Progenitor cell of endocrine pancreas (in vitro differentiated cells): Measurements from ENCODE around the gene PPP2R5C. TPM values are rescaled to one million over a fixed set of nuclear protein-coding genes. Genes with fewer than 3 reads are reported as not detected.
"Not testable (repeated sequence)": the region's sequence is repeated elsewhere in the genome, so short reads cannot be mapped to it uniquely, and the experiment has no call there.

ENCODE experiments used
- DNase-seq: peaks from one replicate; pipeline ENCODE4 v3.0.0; 2021; ENCODE audit warnings: low spot score; ENCODE audit not compliant: unreplicated experiment
- H3K27ac Mint-ChIP-seq: 2 replicates; pipeline ENCODE4 v1.8.0; 2021; ENCODE audit warnings: mild to moderate bottlenecking, moderate library complexity, mixed read lengths
- H3K27me3 Mint-ChIP-seq: 2 replicates; pipeline ENCODE4 v1.8.0; 2021; ENCODE audit warnings: mixed read lengths
- H3K36me3 Mint-ChIP-seq: 2 replicates; pipeline ENCODE4 v1.8.0; 2022; ENCODE audit warnings: mixed read lengths; ENCODE audit not compliant: insufficient read depth
- H3K4me1 Mint-ChIP-seq: 2 replicates; pipeline ENCODE4 v1.8.0; 2021; ENCODE audit warnings: low read depth, mixed read lengths
- H3K4me3 Mint-ChIP-seq: 2 replicates; pipeline ENCODE4 v1.8.0; 2021; ENCODE audit warnings: low read depth, mild to moderate bottlenecking, moderate library complexity, mixed read lengths
- H3K9me3 Mint-ChIP-seq: 2 replicates; pipeline ENCODE4 v1.8.0; 2021; ENCODE audit warnings: low read depth, mixed read lengths
- CTCF ChIP-seq: fragments of 200-600 bp; sonication (generic); IDR thresholded peaks from one replicate; pipeline ENCODE4 v1.5.0; 2021; ENCODE audit warnings: antibody characterized with exemption, mild to moderate bottlenecking; ENCODE audit not compliant: unreplicated experiment
- total RNA-seq: library from RNA; stranded (reverse); gene quantifications from 2 replicates; pipeline ENCODE4 v1.2.1, GENCODE V29; 2021

The PPP2R5C gene
- total RNA-seq, 1 donor from 2014 or later: 120 TPM

- Mint-ChIP-seq H3K9me3 (peaks cover 3% of the 10 kb centered on the region), H3K27me3 (peaks cover 12% of the 10 kb centered on the region), H3K27ac (no peak overlapping the region), H3K4me3 (no peak overlapping the region), H3K4me1 (peaks cover 4% of the 10 kb centered on the region), H3K36me3 (peaks cover 2% of the 10 kb centered on the region)
- no peak for TF ChIP-seq CTCF
- no peak for DNase-seq
These were observed 35.1 kb upstream of the PPP2R5C start for GRCh38 chr14:101726295-101726953.

GRCh38 chr14:101726954-101727302 lies 34.6 kb upstream of the PPP2R5C start:
- Mint-ChIP-seq H3K9me3 (peaks cover 3% of the 10 kb centered on the region), H3K27ac (no peak overlapping the region), H3K27me3 (peaks cover 12% of the 10 kb centered on the region), H3K36me3 (peaks cover 2% of the 10 kb centered on the region), H3K4me1 (peaks cover 5% of the 10 kb centered on the region), H3K4me3 (no peak overlapping the region)
- no peak for DNase-seq
- TF ChIP-seq CTCF: no peak

DNA sequence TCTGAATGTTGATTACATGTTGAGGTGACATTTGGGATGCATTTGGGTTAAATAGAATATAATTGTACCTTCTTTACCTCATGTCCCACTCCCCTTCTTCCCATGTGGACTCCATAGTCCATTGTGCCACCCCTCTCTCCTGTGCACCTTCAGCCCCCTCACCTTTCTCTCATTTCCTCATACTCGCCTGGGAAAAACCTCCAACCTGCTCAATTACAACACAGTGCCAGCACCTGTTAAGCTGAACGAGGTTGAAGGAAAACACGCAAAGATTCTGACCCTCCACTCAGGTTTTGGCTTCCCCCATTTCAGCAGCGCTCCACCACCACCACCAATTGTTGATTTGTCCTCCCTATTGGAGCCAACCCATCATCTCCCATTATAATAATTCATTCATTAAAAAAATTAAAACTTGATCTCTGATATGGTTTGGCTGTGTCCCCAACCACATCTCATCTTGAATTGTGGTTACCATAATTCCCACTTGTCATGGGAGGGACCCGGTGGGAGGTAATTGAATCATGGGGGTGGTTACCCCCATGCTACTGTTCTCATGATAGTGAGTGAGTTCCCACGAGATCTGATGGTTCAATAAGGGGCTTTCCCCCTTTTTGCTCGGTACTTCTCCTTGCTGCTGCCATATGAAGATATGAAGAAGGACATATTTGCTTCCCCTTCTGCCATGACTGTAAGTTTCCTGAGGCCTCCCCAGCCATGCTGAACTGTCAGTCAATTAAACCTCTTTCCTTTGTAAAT lies 33.7 kb upstream of the PPP2R5C start:
- peaks cover 3% of the 10 kb centered on the region for H3K9me3 Mint-ChIP-seq
- no peak for TF ChIP-seq CTCF
- peaks cover 2% of the 10 kb centered on the region for H3K36me3 Mint-ChIP-seq
- no peak overlapping the region for H3K4me3 Mint-ChIP-seq
- peak overlapping the region; percentile 17 for H3K27ac Mint-ChIP-seq
- peaks cover 8% of the 10 kb centered on the region for H3K27me3 Mint-ChIP-seq
- no peak for DNase-seq
- H3K4me1 Mint-ChIP-seq: peaks cover 5% of the 10 kb centered on the region

DNA sequence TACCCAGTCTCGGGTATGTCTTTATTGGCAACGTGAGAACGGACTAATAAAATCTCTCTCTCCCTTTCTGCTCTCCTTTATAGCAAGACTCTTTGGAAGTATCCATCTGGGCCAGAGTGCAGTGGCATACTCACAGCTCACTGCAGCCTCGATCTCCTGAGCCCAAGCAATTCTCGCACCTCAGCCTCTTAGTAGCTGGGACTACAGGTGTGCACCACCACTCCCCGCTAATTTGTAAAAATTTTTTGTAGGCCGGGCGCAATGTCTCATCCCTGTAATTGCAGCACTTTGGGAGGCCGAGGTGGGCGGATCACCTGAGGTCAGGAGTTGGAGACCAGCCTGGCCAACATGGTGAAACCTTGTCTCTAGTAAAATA lies 33.2 kb upstream of the PPP2R5C start:
- Mint-ChIP-seq H3K27ac (no peak overlapping the region), H3K4me3 (no peak overlapping the region)

DNA sequence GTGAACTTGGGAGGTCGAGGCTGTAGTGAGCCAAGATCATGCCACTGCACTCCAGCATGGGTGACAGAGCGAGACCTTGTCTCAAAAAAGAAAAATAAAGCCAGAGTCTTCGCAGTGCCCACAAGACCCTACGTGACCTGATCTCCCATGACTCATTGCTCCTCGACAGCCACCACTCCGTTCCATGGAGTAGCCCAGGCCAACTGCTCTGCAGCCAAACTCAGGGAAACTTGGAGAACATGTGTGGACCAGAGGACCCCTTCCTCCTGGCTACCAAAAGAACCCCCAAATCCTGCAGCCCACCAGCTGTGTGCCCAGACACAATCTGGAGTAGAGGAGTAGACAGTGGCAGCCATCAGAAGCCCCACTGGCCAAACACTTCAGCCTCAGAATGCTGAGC lies 32.1 kb upstream of the PPP2R5C start:
- TF ChIP-seq CTCF: no peak
- Mint-ChIP-seq H3K27ac (no peak overlapping the region), H3K36me3 (peaks cover 2% of the 10 kb centered on the region), H3K27me3 (peaks cover 8% of the 10 kb centered on the region), H3K9me3 (peaks cover 3% of the 10 kb centered on the region), H3K4me3 (no peak overlapping the region), H3K4me1 (peaks cover 5% of the 10 kb centered on the region)
- DNase-seq: no peak

More for the DNA sequence above, 33.2 kb upstream of the PPP2R5C start:
- H3K36me3 Mint-ChIP-seq: peaks cover 2% of the 10 kb centered on the region
- DNase-seq: no peak
- H3K9me3 Mint-ChIP-seq: peaks cover 3% of the 10 kb centered on the region
- H3K27me3 Mint-ChIP-seq: peaks cover 8% of the 10 kb centered on the region
- TF ChIP-seq CTCF: no peak
- peaks cover 5% of the 10 kb centered on the region for H3K4me1 Mint-ChIP-seq

DNA sequence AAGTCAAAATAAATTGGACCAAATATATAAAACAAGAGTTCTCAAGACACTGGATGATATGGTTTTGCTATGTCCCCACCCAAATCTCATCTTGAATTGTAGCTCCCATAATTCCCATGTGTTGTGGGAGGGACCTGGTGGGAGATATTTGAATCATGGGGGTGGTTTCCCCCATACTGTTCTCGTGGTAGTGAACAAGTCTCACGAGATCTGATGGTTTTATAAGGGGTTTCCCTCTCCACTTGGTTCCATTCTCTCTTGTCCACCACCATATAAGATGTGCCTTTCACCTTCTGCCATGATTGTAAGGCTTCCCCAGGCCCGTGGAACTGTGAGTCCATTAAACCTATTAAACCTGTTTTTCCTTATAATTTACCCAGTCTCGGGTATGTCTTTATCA lies 31.4 kb upstream of the PPP2R5C start:
- not testable (repeated sequence) for H3K9me3 Mint-ChIP-seq, DNase-seq, H3K4me3 Mint-ChIP-seq, H3K36me3 Mint-ChIP-seq, H3K4me1 Mint-ChIP-seq, H3K27ac Mint-ChIP-seq, H3K27me3 Mint-ChIP-seq
